Prostate gland (tissue), 2 donors: ENCODE data around the gene HPCAL4.

Experiments used
- POLR2A ChIP-seq: fragments of 450-650 bp; IDR thresholded peaks from one replicate; pipeline ENCODE4 v1.6.1; 2016; ENCODE audit warnings: antibody characterized with exemption, mild to moderate bottlenecking
- TF ChIP-seq, protein P1 (sequence below), 4 experiments: fragments of 200-600 bp in 2 of 4; fragments of 450-650 bp in 2 of 4; sonication (generic) in 2 of 4; IDR thresholded peaks; 1 replicate in 3 of 4; 2 replicates in 1 of 4; pipeline ENCODE4 v1.5.1; 2016 to 2019; ENCODE audit warnings: antibody characterized with exemption in 4 of 4, mild to moderate bottlenecking in 2 of 4, moderate library complexity in 2 of 4

GRCh38 chr1:39668111-39668510 is 23.1 kb downstream of the HPCAL4 start:
- TF ChIP-seq, protein P1, sequence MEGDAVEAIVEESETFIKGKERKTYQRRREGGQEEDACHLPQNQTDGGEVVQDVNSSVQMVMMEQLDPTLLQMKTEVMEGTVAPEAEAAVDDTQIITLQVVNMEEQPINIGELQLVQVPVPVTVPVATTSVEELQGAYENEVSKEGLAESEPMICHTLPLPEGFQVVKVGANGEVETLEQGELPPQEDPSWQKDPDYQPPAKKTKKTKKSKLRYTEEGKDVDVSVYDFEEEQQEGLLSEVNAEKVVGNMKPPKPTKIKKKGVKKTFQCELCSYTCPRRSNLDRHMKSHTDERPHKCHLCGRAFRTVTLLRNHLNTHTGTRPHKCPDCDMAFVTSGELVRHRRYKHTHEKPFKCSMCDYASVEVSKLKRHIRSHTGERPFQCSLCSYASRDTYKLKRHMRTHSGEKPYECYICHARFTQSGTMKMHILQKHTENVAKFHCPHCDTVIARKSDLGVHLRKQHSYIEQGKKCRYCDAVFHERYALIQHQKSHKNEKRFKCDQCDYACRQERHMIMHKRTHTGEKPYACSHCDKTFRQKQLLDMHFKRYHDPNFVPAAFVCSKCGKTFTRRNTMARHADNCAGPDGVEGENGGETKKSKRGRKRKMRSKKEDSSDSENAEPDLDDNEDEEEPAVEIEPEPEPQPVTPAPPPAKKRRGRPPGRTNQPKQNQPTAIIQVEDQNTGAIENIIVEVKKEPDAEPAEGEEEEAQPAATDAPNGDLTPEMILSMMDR (IDR thresholded peaks at IDR 0.05) = no peak
- TF ChIP-seq POLR2A = no peak
